ENCODE data around the gene ZNF646. TPM values are rescaled to one million over a fixed set of nuclear protein-coding genes. Genes with fewer than 3 reads are reported as not detected.

ZNF646 gene
- total RNA-seq, 1 donor from 2014 or later, result 17.2 TPM

DNA sequence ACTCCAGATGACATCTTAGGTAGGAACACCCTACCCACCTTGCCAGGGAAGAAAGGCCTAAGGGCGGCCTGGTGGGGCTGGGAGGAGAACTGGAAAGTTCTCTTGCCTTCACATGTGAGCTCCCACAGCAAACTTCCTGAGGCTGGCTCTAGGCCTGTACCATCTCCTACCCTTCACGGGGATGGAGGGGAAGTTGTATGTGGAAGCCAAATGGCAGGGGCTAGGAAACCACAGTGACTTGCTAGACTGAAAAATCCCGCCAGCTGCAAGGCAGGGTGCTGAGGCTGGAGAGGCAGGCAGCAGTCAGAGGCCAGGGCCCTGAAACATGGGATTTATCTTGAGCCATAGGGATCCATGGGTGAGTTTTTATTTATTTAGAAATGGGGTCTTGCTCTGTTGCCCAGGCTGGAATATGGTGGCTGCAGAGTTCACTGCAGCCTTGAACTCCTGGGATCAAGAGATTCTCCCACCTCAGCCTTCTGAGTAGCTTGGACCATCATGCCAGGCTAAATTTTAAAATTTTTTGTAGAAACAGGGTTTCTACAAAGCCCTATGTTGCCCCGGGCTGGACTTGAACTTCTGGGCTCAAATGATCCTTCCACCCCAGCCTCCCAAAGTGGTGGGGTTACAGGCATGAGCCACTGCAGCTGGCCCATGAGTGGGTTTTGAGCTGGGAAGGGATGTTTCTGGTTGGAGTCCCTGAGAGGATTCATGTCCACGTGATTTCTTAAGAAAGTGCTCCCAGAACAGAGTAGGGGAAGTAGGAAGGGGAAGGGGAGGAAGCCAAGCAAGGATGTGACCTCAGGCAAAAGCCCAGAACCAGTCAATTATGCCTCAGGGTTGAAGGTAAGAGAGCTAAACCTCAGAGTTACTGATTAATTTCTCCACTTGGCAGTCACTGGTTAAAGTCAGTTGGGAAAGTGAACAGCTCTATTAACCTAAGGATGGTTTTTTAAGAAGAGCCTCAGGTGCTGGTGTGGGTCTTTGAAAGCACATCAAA is 39.2 kb downstream of the ZNF646 start:
- peak overlapping the region; percentile 20 for H3K4me3 Mint-ChIP-seq (ENCODE audit: unreplicated experiment)
- no peaks in the 10 kb centered on the region for H3K9me3 Mint-ChIP-seq (ENCODE audit: unreplicated experiment)
- TF ChIP-seq, protein P1, sequence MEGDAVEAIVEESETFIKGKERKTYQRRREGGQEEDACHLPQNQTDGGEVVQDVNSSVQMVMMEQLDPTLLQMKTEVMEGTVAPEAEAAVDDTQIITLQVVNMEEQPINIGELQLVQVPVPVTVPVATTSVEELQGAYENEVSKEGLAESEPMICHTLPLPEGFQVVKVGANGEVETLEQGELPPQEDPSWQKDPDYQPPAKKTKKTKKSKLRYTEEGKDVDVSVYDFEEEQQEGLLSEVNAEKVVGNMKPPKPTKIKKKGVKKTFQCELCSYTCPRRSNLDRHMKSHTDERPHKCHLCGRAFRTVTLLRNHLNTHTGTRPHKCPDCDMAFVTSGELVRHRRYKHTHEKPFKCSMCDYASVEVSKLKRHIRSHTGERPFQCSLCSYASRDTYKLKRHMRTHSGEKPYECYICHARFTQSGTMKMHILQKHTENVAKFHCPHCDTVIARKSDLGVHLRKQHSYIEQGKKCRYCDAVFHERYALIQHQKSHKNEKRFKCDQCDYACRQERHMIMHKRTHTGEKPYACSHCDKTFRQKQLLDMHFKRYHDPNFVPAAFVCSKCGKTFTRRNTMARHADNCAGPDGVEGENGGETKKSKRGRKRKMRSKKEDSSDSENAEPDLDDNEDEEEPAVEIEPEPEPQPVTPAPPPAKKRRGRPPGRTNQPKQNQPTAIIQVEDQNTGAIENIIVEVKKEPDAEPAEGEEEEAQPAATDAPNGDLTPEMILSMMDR (IDR thresholded peaks at IDR 0.05; ENCODE audit: insufficient read depth, low read depth, low read length), result no peak
- no peak for TF ChIP-seq EZH2 (IDR thresholded peaks at IDR 0.05; ENCODE audit: insufficient read depth, low read length)
- peaks cover 5% of the 10 kb centered on the region for H3K4me1 Mint-ChIP-seq (ENCODE audit: low read depth, unreplicated experiment)
- H3K36me3 Mint-ChIP-seq (ENCODE audit: low read depth, unreplicated experiment), result peaks cover 24% of the 10 kb centered on the region
- DNase-seq (ENCODE audit: low read depth), result no peak
- Histone ChIP-seq H4K20me1 (ENCODE audit: insufficient read depth, low read length) (peaks cover 7% of the 10 kb centered on the region), H3K27ac (ENCODE audit: low read depth, low read length) (no peak overlapping the region), H3K79me2 (ENCODE audit: insufficient read depth, low read length) (peaks cover 23% of the 10 kb centered on the region), H2AFZ (ENCODE audit: low read depth, low read length) (no peak overlapping the region), H3K36me3 (ENCODE audit: insufficient read depth, low read length) (peaks cover 7% of the 10 kb centered on the region), H3K4me2 (ENCODE audit: low read length) (no peak overlapping the region), H3K9me3 (ENCODE audit: insufficient read depth, low read depth, low read length) (no peaks in the 10 kb centered on the region), H3K4me3 (ENCODE audit: insufficient read depth, low read depth, low read length) (no peak overlapping the region), H3K4me1 (ENCODE audit: insufficient read depth, low read length) (peaks cover 13% of the 10 kb centered on the region), H3K9ac (ENCODE audit: low read length) (no peak overlapping the region), H3K27me3 (ENCODE audit: insufficient read depth, low read length) (no peaks in the 10 kb centered on the region)
- no peak overlapping the region for H3K27ac Mint-ChIP-seq (ENCODE audit: unreplicated experiment)
- H3K27me3 Mint-ChIP-seq (ENCODE audit: low read depth, unreplicated experiment), result no peaks in the 10 kb centered on the region
- FAIRE-seq, result no peak

DNA sequence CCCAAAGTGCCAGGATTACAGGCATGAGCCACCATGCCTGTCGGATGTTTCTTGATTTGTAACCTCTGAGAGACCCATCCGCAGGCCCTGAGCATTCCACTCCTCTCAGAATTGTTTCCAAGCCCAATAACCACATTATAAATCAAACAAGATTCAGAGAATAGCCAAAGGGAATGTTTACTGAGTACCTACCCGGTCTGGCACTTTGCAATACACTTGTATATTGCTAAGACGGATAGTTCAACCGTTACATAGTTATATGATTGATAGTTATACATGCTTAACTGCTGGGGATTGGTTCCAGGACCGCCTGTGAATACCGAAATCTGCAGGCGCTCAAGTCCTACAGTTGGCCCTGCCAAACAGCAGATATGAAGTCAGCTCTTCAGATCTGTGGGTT is 40.2 kb downstream of the ZNF646 start:
- Mint-ChIP-seq H3K27ac (ENCODE audit: unreplicated experiment) (peak overlapping the region; percentile 59), H3K4me3 (ENCODE audit: unreplicated experiment) (no peak overlapping the region)
- TF ChIP-seq, protein P1 (IDR thresholded peaks at IDR 0.05; ENCODE audit: insufficient read depth, low read depth, low read length), result no peak
- TF ChIP-seq EZH2 (IDR thresholded peaks at IDR 0.05; ENCODE audit: insufficient read depth, low read length), result no peak

More for the DNA sequence above, 40.2 kb downstream of the ZNF646 start:
- Mint-ChIP-seq H3K4me1 (ENCODE audit: low read depth, unreplicated experiment) (peaks cover 5% of the 10 kb centered on the region), H3K36me3 (ENCODE audit: low read depth, unreplicated experiment) (peaks cover 24% of the 10 kb centered on the region), H3K27me3 (ENCODE audit: low read depth, unreplicated experiment) (no peaks in the 10 kb centered on the region), H3K9me3 (ENCODE audit: unreplicated experiment) (no peaks in the 10 kb centered on the region)
- H2AFZ ChIP-seq (ENCODE audit: low read depth, low read length), result no peak overlapping the region
- H3K4me2 ChIP-seq (ENCODE audit: low read length), result no peak overlapping the region
- no peak overlapping the region for H3K9ac ChIP-seq (ENCODE audit: low read length)
- H3K4me3 ChIP-seq (ENCODE audit: insufficient read depth, low read depth, low read length), result no peak overlapping the region
- H3K79me2 ChIP-seq (ENCODE audit: insufficient read depth, low read length), result peaks cover 22% of the 10 kb centered on the region
- no peak for DNase-seq (ENCODE audit: low read depth)
- H4K20me1 ChIP-seq (ENCODE audit: insufficient read depth, low read length), result peaks cover 11% of the 10 kb centered on the region
- no peak for FAIRE-seq
- H3K27me3 ChIP-seq (ENCODE audit: insufficient read depth, low read length), result no peaks in the 10 kb centered on the region
- H3K36me3 ChIP-seq (ENCODE audit: insufficient read depth, low read length), result peaks cover 7% of the 10 kb centered on the region
- H3K27ac ChIP-seq (ENCODE audit: low read depth, low read length), result no peak overlapping the region
- peaks cover 9% of the 10 kb centered on the region for H3K4me1 ChIP-seq (ENCODE audit: insufficient read depth, low read length)
- H3K9me3 ChIP-seq (ENCODE audit: insufficient read depth, low read depth, low read length), result no peaks in the 10 kb centered on the region
